Loucy (cell line): Measurements from ENCODE around the gene RHAG.

Source experiments
- CTCF ChIP-seq: fragments of 200-600 bp; sonication (generic); conservative IDR thresholded peaks from 2 replicates; pipeline ENCODE4 v1.5.1; 2014; ENCODE audit warnings: mild to moderate bottlenecking, antibody characterized with exemption, low read length
- EZH2phosphoT487 ChIP-seq: fragments of 200-600 bp; IDR thresholded peaks from 2 replicates; pipeline ENCODE4 v1.6.1; 2018; ENCODE audit warnings: antibody characterized with exemption, mild to moderate bottlenecking, moderate library complexity, borderline replicate concordance

GRCh38 chr6:49646130-49646824 is 9.6 kb upstream of the RHAG start:
- no peak for TF ChIP-seq CTCF
- TF ChIP-seq EZH2phosphoT487 = no peak
